ENCODE results near the gene DENND4A.
"Not testable (repeated sequence)": the region's sequence is repeated elsewhere in the genome, so short reads cannot be mapped to it uniquely, and the experiment has no call there.

The DENND4A gene

DNA sequence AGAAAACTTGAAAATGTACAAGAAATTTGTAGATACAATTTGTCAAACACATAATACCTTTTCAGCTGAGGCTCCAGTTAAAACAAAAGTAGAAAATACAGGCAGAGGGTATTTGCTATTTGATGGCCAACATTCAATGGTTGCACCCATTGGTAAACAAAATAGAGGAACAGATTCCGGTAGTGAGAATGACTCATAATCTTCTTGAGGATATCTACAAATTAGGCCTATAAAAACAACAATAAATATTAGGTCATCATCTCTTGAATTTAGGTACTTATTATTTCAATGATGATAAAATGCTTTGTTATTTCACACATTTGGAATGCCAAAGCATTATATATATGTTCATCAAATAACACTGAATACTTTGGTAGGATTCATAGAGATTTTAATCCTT, 53.4 kb downstream of the DENND4A start:
- H3K27ac ChIP-seq: no peak overlapping the region
- TF ChIP-seq CTCF (IDR thresholded peaks at IDR 0.05): no peak
- no peak for DNase-seq (ENCODE audit: low spot score)
- H3K4me3 ChIP-seq: no peak overlapping the region

DNA sequence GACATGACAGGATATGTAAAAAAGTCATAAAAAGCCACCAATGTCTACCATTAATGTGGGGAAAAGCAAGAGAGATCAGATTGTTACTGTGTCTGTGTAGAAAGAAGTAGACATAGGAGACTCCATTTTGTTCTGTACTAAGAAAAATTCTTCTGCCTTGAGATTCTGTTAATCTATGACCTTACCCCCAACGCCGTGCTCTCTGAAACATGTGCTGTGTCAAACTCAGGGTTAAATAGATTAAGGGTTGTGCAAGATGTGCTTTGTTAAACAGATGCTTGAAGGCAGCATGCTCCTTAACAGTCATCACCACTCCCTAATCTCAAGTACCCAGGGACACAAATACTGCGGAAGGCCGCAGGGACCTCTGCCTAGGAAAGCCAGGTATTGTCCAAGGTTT, 58.5 kb downstream of the DENND4A start:
- not testable (repeated sequence) for H3K4me3 ChIP-seq; DNase-seq (ENCODE audit: low spot score)

GRCh38 chr15:65732698-65733097, 59.4 kb downstream of the DENND4A start:
- TF ChIP-seq CTCF (IDR thresholded peaks at IDR 0.05): no peak
- Histone ChIP-seq H3K4me3 (no peak overlapping the region), H3K27ac (no peak overlapping the region)
- no peak for DNase-seq (ENCODE audit: low spot score)

More for the DNA sequence above, 58.5 kb downstream of the DENND4A start:
- H3K27ac ChIP-seq: not testable (repeated sequence)

DNA sequence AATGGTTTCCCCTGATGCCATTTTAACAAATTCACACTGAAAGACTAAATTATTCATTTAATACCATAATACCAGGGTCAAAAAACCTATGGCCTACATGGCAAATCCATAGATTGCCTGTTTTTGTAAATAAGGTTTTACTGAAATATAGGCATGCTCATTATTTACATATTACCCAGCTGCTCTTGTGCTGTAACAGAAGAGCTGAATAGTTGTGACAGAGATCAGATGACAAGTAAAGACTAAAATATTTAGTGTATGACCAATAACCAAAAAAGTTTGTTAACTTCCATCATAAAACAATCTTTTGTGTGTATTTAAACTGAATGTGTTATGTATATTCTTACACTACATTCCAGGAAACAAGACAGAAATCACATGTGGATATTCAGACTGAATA, 60.2 kb downstream of the DENND4A start:
- no peak for TF ChIP-seq CTCF (IDR thresholded peaks at IDR 0.05)
- Histone ChIP-seq H3K4me3 (no peak overlapping the region), H3K27ac (no peak overlapping the region)
- DNase-seq (ENCODE audit: low spot score): no peak

DNA sequence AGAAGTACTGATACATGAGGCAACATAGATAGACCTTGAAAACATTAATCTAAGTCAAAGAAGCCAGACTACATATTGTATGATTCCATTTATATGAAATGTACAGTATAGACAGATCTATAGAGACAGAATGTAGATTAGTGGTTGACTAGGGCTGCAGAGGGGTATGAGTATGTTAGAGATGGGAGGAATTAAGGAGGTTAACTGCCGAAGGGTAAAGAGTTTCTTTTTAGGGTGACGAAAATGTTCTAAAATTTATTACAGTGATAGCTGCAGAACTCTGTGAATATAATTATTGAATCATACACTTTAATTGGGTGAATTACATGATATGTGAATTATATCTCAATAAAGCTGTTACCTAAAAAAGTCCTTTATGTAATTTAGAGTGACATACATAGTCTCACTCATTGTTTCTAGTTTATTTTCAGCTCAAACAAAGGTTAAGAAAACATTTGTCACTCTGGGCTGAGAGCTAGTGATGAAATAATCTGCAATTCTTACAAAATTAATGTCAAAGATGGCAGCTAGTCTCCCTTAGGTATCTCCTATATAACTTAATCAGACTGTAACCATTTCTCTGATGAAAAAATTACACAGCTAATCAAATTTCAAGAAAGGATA, 61.4 kb downstream of the DENND4A start:
- Histone ChIP-seq H3K4me3 (no peak overlapping the region), H3K27ac (no peak overlapping the region)
- no peak for TF ChIP-seq CTCF (IDR thresholded peaks at IDR 0.05)
- no peak for DNase-seq (ENCODE audit: low spot score)

DNA sequence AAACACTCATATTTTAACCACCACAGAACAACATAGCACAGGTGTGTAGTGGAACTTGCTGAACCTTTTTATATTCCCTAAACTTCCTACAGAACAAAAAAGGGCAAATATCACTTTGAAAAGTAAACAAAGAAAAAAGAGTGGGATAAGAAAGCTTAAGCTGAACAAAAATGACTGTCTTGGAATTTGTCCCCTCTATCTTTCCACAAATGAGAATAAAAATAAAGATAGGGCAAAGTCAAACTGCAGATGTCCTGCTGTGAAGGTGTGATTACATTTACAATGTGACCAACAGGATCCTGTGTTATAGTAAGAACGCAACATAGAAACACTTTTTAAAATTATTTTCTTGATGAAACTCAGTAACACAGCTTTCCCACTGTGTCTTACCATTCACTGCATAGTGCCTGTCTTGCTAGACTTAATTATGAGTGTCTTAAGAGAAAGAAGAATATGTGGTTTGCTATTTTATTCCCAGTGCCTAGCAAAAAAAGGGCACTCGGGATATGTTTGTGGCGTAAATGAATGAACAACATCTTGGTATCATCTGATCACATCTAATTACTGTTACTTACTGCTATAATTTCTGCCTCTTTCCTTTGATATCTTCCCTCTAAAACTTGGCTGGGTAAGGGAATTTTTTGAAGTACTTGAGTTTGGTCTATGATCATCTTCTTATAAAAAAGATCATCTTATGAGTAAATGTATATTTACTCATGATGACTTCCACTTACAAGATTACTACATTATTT, 67.5 kb downstream of the DENND4A start:
- Histone ChIP-seq H3K4me3 (no peak overlapping the region), H3K27ac (no peak overlapping the region)
- no peak for DNase-seq (ENCODE audit: low spot score)
- no peak for TF ChIP-seq CTCF (IDR thresholded peaks at IDR 0.05)

- TF ChIP-seq CTCF (IDR thresholded peaks at IDR 0.05): no peak
- Histone ChIP-seq H3K4me3 (no peak overlapping the region), H3K27ac (no peak overlapping the region)
- DNase-seq (ENCODE audit: low spot score): no peak
Measured at GRCh38 chr15:65723876-65724275, 68.2 kb downstream of the DENND4A start.

All from coronary artery (tissue), 2 donors.